GM21717 (cell line): ENCODE results near the gene VWA2.

Experiments
- ATAC-seq: cut with Tn5 transposase; IDR thresholded peaks from one replicate; pipeline ENCODE4 v1.9.1; 2021; ENCODE audit warnings: mild to moderate bottlenecking, moderate library complexity; ENCODE audit not compliant: unreplicated experiment

VWA2 gene

GRCh38 chr10:114245121-114245791 is 6.2 kb downstream of the VWA2 start:
- no peak for ATAC-seq

GRCh38 chr10:114246679-114247305 is 7.7 kb downstream of the VWA2 start:
- no peak for ATAC-seq

- no peak for ATAC-seq
Measured at GRCh38 chr10:114250236-114250635, 11.2 kb downstream of the VWA2 start.

GRCh38 chr10:114250716-114251115 is 11.7 kb downstream of the VWA2 start:
- ATAC-seq, result no peak

GRCh38 chr10:114252092-114252491 is 13.0 kb downstream of the VWA2 start:
- no peak for ATAC-seq

GRCh38 chr10:114252883-114253282 is 13.8 kb downstream of the VWA2 start:
- no peak for ATAC-seq

GRCh38 chr10:114255227-114255626 is 16.2 kb downstream of the VWA2 start:
- no peak for ATAC-seq

GRCh38 chr10:114256008-114256765 is 17.1 kb downstream of the VWA2 start:
- ATAC-seq, result no peak

- ATAC-seq, result no peak
Measured at GRCh38 chr10:114256822-114257221, 17.8 kb downstream of the VWA2 start.

GRCh38 chr10:114257498-114257897 is 18.4 kb downstream of the VWA2 start:
- ATAC-seq, result no peak

GRCh38 chr10:114258274-114258840 is 19.3 kb downstream of the VWA2 start:
- ATAC-seq, result no peak

GRCh38 chr10:114259824-114260223 is 20.8 kb downstream of the VWA2 start:
- ATAC-seq, result no peak

GRCh38 chr10:114260366-114260765 is 21.3 kb downstream of the VWA2 start:
- no peak for ATAC-seq

GRCh38 chr10:114261076-114261475 is 22.0 kb downstream of the VWA2 start:
- no peak for ATAC-seq

- no peak for ATAC-seq
Measured at GRCh38 chr10:114262496-114262895, 23.4 kb downstream of the VWA2 start.

GRCh38 chr10:114265392-114266053 is 26.5 kb downstream of the VWA2 start:
- no peak for ATAC-seq

GRCh38 chr10:114266521-114266920 is 27.5 kb downstream of the VWA2 start:
- no peak for ATAC-seq

GRCh38 chr10:114271075-114271778 is 32.2 kb downstream of the VWA2 start:
- no peak for ATAC-seq

GRCh38 chr10:114271779-114272167 is 32.7 kb downstream of the VWA2 start:
- no peak for ATAC-seq

- ATAC-seq, result no peak
Measured at GRCh38 chr10:114272696-114273095, 33.6 kb downstream of the VWA2 start.

- ATAC-seq, result no peak
Measured at GRCh38 chr10:114273910-114274309, 34.9 kb downstream of the VWA2 start.
